ENCODE measurements around the gene FAM107B.

FAM107B gene

GRCh38 chr10:14776546-14776945 is 1.8 kb upstream of the FAM107B start:
- no peak for DNase-seq (ENCODE audit: low read depth)

DNA sequence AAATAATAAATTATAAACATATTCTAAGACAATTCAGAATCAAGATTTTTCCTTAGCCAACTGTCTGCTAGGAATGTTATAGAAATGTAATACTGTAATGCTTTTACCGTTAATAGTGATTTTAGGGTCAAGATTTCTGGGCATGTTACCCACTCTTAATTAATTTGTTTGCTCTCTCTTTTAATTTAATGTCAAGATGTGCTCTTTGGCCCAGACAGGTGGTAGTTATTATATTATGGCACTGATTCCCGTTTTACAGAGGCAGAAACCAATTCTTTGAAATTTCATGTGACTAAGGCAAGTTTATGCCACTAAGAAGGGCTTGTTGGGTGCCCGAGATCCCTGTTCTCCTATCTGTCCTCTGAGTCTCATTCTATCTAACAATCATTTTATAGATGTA is 959 bp upstream of the FAM107B start:
- no peak for DNase-seq (ENCODE audit: low read depth)

DNA sequence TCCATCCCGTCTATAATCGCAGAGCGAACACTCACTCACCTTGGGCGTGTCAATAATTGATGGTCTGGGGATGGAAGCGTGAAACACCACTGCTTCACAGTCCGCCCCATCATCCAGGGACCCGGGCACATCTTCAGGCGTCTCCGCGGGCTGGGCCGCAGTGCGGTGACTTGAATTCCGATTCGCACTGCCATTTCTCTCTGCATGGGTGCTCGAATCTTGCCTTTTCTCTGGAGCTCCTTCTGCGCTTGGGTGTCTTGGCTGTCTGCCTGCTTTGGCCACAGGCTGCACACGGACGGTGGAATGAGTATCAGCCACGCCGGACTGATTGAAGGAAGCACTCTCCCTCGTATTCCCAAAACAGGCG is 500 bp downstream of the FAM107B start:
- no peak for DNase-seq (ENCODE audit: low read depth)

DNA sequence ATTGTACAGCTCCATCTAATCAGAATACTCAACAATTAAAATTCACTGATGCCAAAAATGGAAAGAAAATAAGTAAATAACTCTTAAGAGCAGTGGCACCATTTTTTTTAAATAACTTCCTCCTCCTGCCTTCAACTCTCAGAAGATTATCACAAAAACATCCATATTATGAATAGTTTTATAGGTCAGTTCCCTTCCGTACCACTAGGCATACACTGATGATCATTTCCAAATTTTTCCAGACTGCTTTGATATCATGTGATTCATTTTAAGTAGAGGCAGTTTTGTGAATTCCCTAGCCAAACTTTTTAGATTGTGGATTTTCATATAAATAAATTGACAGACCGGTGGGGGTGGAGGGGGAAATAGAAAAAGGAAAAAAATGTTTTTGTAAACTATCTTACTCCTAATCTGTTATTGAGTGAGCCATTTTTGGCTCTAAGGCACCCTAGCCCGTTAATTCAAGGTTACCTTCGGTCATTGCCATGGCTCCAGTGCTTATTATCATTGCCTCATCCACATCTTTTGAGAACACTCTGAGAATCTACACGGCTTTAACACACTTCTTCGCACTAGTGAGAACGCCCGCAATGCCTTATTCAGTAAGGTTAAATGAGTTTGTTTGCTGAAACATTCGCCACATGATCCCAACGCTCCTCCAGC is 1.0 kb downstream of the FAM107B start:
- DNase-seq (ENCODE audit: low read depth): no peak

GRCh38 chr10:14772399-14772798 is 2.3 kb downstream of the FAM107B start:
- no peak for DNase-seq (ENCODE audit: low read depth)

- no peak for DNase-seq (ENCODE audit: low read depth)
Measured at GRCh38 chr10:14770927-14771326, 3.8 kb downstream of the FAM107B start.

- no peak for DNase-seq (ENCODE audit: low read depth)
Measured at GRCh38 chr10:14761372-14761771, 13.3 kb downstream of the FAM107B start.

DNA sequence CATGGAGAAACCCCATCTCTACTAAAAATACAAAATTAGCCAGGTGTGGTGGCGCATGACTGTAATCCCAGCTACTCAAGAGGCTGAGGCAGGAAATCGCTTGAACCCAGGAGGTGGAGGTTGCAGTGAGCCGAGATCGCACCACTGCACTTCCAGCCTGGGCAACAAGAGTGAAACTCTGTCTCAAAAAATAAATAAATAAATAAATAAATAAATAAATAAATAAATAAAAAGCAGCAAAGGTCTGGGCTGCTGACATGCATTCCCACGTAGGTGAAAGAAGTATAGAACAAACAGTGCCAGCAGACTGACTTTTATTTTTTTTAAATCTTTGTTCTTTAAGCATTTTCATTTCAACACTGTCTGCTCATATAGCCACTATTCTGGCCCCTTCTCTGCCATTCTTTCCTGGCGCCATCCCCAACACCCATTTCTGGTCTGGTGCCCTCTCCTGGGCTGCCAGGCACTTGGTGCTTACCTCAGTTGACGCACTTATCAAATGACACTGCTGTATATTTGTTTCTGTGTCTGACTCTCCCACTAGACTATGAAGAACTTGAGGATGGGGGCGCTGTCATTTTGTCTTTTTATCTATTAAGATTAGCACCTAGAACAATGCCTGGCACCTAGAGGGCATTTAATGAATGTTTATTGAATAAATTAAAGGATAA is 15.6 kb downstream of the FAM107B start:
- no peak for DNase-seq (ENCODE audit: low read depth)

DNA sequence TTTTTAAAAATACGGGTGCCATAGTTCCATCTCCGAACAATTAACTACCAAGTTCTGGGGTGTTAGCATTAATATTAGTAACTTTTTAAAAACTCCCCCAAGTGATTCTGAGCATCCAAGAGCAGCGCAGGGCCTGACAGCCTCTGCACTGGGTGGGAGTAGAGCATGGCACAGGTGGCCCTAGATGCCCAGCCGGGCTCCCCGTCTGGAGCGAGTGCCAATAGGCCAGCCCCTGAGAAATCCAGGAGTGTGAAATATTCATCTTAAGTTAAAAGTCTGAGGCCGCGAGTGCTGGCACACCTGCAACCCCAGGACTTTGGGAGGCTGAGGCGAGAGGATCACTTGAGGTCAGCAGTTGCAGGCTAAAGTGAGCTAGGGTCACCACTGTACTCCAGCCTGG is 16.2 kb downstream of the FAM107B start:
- DNase-seq (ENCODE audit: low read depth): no peak

DNA sequence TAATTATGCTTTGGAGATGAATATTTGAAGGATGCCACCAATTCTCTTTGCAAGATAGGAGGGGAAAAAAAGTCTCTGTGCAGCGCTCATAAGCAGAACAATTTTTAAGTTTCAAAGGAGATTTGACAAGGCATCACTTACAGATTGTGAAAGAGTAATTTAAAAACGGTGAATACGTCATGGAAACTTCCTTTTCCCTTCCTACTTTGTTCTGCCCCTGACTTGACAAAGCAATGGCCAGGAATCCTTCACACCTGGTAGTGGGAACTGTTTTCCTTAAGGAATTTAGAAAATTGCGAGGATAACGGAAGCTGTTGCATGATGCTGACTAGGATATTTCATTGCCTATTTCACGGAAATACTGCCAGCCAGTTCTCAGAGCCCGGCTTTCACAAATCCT is 16.7 kb downstream of the FAM107B start:
- no peak for DNase-seq (ENCODE audit: low read depth)

DNA sequence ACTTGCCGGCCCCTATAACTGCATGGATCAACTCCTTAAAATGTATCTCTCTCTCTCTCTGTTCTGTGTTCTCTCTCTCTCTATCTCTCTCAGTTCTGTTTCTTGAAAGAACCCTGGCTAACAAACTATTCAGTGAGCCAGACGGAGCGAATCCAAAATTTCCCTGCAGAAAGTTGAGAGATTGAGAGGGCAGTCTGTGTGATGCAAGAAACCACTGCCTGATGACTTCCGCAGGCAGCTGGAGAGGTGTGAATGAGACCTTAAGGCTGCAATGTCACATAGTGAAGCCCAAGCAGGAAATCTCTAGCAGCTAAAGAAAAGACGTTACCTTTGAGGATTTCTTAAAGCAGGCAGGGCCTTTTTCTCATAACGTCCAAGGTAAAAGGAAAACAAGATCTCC is 17.3 kb downstream of the FAM107B start:
- no peak for DNase-seq (ENCODE audit: low read depth)

DNA sequence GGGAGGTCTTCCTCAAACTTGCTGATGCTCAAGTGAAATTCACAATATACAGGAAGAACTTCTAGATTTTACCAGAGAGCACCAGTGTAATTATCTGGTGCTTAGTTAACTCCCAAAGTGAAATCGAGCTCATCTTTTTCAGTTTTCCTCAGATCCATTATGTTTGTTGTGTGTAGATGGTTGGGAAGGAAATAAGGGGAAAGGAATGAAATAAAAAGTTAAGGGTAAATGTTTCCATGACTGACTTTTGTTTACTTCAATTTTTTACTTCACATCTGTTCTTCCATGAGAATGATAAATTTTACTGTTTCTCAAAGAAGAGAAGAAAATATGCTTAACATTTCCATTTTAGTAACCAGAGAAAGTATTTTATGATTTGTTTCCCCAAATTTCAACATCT is 21.3 kb downstream of the FAM107B start:
- no peak for DNase-seq (ENCODE audit: low read depth)

- DNase-seq (ENCODE audit: low read depth): no peak
Measured at GRCh38 chr10:14751921-14752320, 22.8 kb downstream of the FAM107B start.

- no peak for DNase-seq (ENCODE audit: low read depth)
Measured at GRCh38 chr10:14751014-14751896, 23.4 kb downstream of the FAM107B start.

- no peak for DNase-seq (ENCODE audit: low read depth)
Measured at GRCh38 chr10:14749070-14749809, 25.5 kb downstream of the FAM107B start.

DNA sequence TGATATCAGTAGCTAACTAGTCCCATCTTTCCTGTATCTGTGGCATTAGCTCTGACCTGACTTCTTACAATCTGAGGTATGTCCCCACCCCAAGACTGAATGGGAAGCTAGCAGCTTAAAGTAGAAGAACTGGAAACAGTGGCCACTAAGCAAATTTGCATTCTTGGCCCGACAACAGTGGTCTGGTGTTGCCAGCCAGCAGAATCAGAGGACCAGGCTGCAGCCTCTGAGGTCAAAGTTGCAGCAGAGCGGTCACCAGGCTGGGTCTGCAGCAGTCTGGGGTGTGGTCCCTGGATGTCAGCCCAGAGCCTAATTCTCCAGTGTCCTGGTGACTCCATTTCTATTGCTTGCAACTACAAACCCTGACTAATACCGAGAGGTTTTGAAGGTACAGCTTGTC is 26.3 kb downstream of the FAM107B start:
- no peak for DNase-seq (ENCODE audit: low read depth)

DNA sequence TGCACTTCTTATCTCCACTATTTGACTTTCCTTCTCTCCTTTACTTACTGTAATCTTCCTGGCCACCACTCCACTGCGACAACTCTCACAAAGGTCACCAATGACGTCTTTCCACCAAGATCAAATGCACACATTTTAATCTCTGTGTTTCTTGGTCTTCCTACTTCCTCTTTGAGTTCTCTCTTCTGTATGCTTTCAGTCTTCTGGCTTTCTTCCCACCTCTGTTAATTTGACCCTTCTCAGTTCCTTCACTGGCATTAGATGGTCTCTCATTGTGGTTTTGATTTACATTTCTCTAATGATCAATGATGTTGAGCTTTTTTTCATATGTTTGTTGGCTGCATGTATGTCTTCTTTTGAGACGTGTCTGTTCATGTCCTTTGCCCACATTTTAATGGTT is 31.9 kb downstream of the FAM107B start:
- DNase-seq (ENCODE audit: low read depth): no peak

DNA sequence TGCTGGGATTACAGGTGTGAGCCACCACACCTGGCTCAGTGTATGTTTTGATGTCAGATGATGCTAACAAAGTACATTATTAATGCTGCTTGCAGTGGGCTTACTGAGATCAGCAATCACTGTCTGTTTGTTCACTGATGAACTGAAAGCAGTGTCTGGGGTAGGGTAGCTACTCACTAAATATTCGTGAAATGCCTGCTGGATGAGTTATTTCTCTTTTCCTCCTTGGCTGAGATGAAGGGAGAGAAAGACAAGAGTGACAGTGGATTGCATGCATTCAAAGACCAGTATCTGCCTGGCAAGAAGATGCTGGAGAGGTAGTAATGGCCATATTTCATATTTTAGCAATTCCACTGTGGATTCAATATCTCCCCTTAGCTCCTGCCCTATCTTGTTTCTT is 32.3 kb downstream of the FAM107B start:
- no peak for DNase-seq (ENCODE audit: low read depth)

- DNase-seq (ENCODE audit: low read depth): no peak
Measured at GRCh38 chr10:14740684-14741247, 33.9 kb downstream of the FAM107B start.

GRCh38 chr10:14737808-14738545 is 36.7 kb downstream of the FAM107B start:
- DNase-seq (ENCODE audit: low read depth): no peak

DNA sequence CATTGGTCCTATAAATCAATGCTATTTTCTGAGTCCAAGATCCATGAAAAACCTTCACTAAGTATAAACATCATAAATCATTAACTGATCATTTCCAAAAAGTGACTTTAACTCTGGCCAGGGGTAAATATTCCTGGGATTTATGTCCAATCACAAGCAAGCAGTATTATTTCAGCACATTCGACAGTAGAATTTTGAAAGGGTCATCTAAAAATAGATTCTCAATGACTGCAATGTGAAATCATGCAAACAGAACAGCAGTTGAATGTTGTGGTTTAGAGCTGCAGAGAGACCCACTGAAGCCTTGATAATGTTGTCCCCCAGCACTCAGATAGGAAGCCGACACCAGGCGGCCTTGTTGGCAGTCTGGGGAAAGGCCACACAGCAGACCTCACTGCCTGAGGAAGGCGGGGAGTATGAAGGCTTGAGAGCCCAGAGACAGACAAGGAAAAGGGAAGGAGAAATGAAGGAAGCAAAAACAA is 38.1 kb downstream of the FAM107B start:
- DNase-seq (ENCODE audit: low read depth): no peak
